Astrocyte (in vitro differentiated cells and primary cell): ENCODE results near the gene HERPUD1. TPM values are rescaled to one million over a fixed set of nuclear protein-coding genes. Genes with fewer than 3 reads are reported as not detected.
A peak's percentile ranks its signal among the peaks of the same experiment; 100 is the strongest.

Experiments used
- DNase-seq: peaks from one replicate; pipeline ENCODE4 v3.0.0-alpha.2; 2010; ENCODE audit warnings: low read depth
- FAIRE-seq: peaks from 2 replicates; lab custom pipeline; 2011; peaks lifted over from hg19 to GRCh38; lab: Jason Lieb, UNC
- H2AFZ ChIP-seq: 2 replicates; pipeline ENCODE4 v1.6.0; 2012; ENCODE audit warnings: low read depth, low read length, inconsistent platforms
- H3K27ac ChIP-seq: 2 replicates; pipeline ENCODE4 v1.5.1; 2011; ENCODE audit warnings: low read depth, low read length, inconsistent platforms
- H3K27me3 ChIP-seq: 2 replicates; pipeline ENCODE4 v1.6.0; 2011; ENCODE audit warnings: low read length, inconsistent platforms; ENCODE audit not compliant: insufficient read depth
- H3K36me3 ChIP-seq: 2 replicates; pipeline ENCODE4 v1.5.1; 2011; ENCODE audit warnings: low read length, inconsistent platforms; ENCODE audit not compliant: insufficient read depth
- H3K4me1 ChIP-seq: 2 replicates; pipeline ENCODE4 v1.5.1; 2011; ENCODE audit warnings: low read length, inconsistent platforms; ENCODE audit not compliant: insufficient read depth
- H3K4me2 ChIP-seq: 2 replicates; pipeline ENCODE4 v1.6.0; 2012; ENCODE audit warnings: low read length, inconsistent platforms
- H3K4me3 ChIP-seq: 2 replicates; pipeline ENCODE4 v1.5.1; 2011; ENCODE audit warnings: low read depth, mild to moderate bottlenecking, low read length, inconsistent platforms; ENCODE audit not compliant: insufficient read depth
- H3K79me2 ChIP-seq: 2 replicates; pipeline ENCODE4 v1.6.0; 2012; ENCODE audit warnings: mild to moderate bottlenecking, low read length, inconsistent platforms; ENCODE audit not compliant: insufficient read depth
- H3K9ac ChIP-seq: 2 replicates; pipeline ENCODE4 v1.6.0; 2012; ENCODE audit warnings: mild to moderate bottlenecking, low read length, inconsistent platforms
- H3K9me3 ChIP-seq: 2 replicates; pipeline ENCODE4 v1.5.1; 2012; ENCODE audit warnings: low read depth, mild to moderate bottlenecking, low read length, inconsistent platforms; ENCODE audit not compliant: insufficient read depth
- H4K20me1 ChIP-seq: 2 replicates; pipeline ENCODE4 v1.6.0; 2012; ENCODE audit warnings: low read length, inconsistent platforms; ENCODE audit not compliant: insufficient read depth
- H3K27ac Mint-ChIP-seq: one replicate; pipeline ENCODE4 v1.8.0; 2021; ENCODE audit warnings: mild to moderate bottlenecking, mixed read lengths; ENCODE audit not compliant: unreplicated experiment
- H3K27me3 Mint-ChIP-seq: one replicate; pipeline ENCODE4 v1.8.0; 2021; ENCODE audit warnings: low read depth, mixed read lengths; ENCODE audit not compliant: unreplicated experiment
- H3K36me3 Mint-ChIP-seq: one replicate; pipeline ENCODE4 v1.8.0; 2021; ENCODE audit warnings: low read depth, mixed read lengths; ENCODE audit not compliant: unreplicated experiment
- H3K4me1 Mint-ChIP-seq: one replicate; pipeline ENCODE4 v1.8.0; 2021; ENCODE audit warnings: low read depth, mixed read lengths; ENCODE audit not compliant: unreplicated experiment
- H3K4me3 Mint-ChIP-seq: one replicate; pipeline ENCODE4 v1.8.0; 2021; ENCODE audit warnings: mild to moderate bottlenecking, moderate library complexity, mixed read lengths; ENCODE audit not compliant: unreplicated experiment
- H3K9me3 Mint-ChIP-seq: one replicate; pipeline ENCODE4 v1.8.0; 2021; ENCODE audit warnings: mild to moderate bottlenecking, mixed read lengths; ENCODE audit not compliant: unreplicated experiment
- CTCF ChIP-seq: IDR thresholded peaks from 2 replicates; pipeline ENCODE4 v1.5.1; 2011; ENCODE audit warnings: low read depth, mild to moderate bottlenecking, inconsistent platforms, low read length, moderate library complexity; ENCODE audit not compliant: insufficient read depth
- EZH2 ChIP-seq: IDR thresholded peaks from 2 replicates; pipeline ENCODE4 v1.6.1; 2012; ENCODE audit warnings: mild to moderate bottlenecking, low read length, inconsistent platforms; ENCODE audit not compliant: insufficient read depth
- total RNA-seq: library from RNA; stranded (reverse); gene quantifications from 2 replicates; pipeline ENCODE4 v1.2.1, GENCODE V29; 2021

The HERPUD1 gene
- total RNA-seq, 1 donor from 2014 or later = 234 TPM

- H3K27me3 Mint-ChIP-seq = peaks cover 27% of the 10 kb centered on the region
- H3K36me3 Mint-ChIP-seq = peaks cover 2% of the 10 kb centered on the region
- Histone ChIP-seq H2AFZ (no peak overlapping the region), H3K79me2 (no peaks in the 10 kb centered on the region), H3K36me3 (no peaks in the 10 kb centered on the region), H3K9ac (no peak overlapping the region), H3K27me3 (no peaks in the 10 kb centered on the region), H3K4me3 (no peak overlapping the region), H4K20me1 (no peaks in the 10 kb centered on the region), H3K27ac (no peak overlapping the region), H3K9me3 (no peaks in the 10 kb centered on the region), H3K4me1 (peaks cover 4% of the 10 kb centered on the region), H3K4me2 (no peak overlapping the region)
- H3K9me3 Mint-ChIP-seq = peaks cover 3% of the 10 kb centered on the region
- FAIRE-seq (no peak), DNase-seq (no peak)
- no peak overlapping the region for H3K27ac Mint-ChIP-seq
- no peak overlapping the region for H3K4me3 Mint-ChIP-seq
- no peak for TF ChIP-seq EZH2
- peaks cover 3% of the 10 kb centered on the region for H3K4me1 Mint-ChIP-seq
Observed at GRCh38 chr16:56970934-56971767, 39.2 kb downstream of the HERPUD1 start.

DNA sequence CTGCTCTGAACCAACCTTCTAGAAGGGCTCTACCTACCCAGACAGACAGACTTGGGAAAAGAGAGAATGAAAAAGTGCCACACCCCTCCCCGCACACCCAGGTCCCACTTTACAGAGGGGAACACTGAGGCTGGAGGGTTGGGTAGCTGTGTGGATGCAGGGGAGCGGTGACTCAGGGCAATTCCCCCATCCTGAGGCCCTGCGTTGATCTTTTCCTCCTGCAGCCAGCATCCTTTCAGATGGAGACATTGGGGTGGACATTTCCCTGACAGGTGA, 39.8 kb downstream of the HERPUD1 start:
- DNase-seq (no peak), FAIRE-seq (no peak)
- no peak overlapping the region for H3K9ac ChIP-seq
- H3K4me3 ChIP-seq = no peak overlapping the region
- H3K27ac ChIP-seq = no peak overlapping the region
- H4K20me1 ChIP-seq = no peaks in the 10 kb centered on the region
- H3K4me1 ChIP-seq = peaks cover 3% of the 10 kb centered on the region
- H3K36me3 ChIP-seq = no peaks in the 10 kb centered on the region
- no peak overlapping the region for H2AFZ ChIP-seq
- H3K36me3 Mint-ChIP-seq = peaks cover 2% of the 10 kb centered on the region
- no peak overlapping the region for H3K4me2 ChIP-seq
- TF ChIP-seq EZH2 (no peak), CTCF (no peak)
- H3K9me3 Mint-ChIP-seq = peaks cover 3% of the 10 kb centered on the region
- no peaks in the 10 kb centered on the region for H3K27me3 ChIP-seq
- no peak overlapping the region for H3K4me3 Mint-ChIP-seq
- no peaks in the 10 kb centered on the region for H3K79me2 ChIP-seq
- H3K9me3 ChIP-seq = no peaks in the 10 kb centered on the region
- no peak overlapping the region for H3K27ac Mint-ChIP-seq
- H3K4me1 Mint-ChIP-seq = no peaks in the 10 kb centered on the region
- H3K27me3 Mint-ChIP-seq = peaks cover 29% of the 10 kb centered on the region

DNA sequence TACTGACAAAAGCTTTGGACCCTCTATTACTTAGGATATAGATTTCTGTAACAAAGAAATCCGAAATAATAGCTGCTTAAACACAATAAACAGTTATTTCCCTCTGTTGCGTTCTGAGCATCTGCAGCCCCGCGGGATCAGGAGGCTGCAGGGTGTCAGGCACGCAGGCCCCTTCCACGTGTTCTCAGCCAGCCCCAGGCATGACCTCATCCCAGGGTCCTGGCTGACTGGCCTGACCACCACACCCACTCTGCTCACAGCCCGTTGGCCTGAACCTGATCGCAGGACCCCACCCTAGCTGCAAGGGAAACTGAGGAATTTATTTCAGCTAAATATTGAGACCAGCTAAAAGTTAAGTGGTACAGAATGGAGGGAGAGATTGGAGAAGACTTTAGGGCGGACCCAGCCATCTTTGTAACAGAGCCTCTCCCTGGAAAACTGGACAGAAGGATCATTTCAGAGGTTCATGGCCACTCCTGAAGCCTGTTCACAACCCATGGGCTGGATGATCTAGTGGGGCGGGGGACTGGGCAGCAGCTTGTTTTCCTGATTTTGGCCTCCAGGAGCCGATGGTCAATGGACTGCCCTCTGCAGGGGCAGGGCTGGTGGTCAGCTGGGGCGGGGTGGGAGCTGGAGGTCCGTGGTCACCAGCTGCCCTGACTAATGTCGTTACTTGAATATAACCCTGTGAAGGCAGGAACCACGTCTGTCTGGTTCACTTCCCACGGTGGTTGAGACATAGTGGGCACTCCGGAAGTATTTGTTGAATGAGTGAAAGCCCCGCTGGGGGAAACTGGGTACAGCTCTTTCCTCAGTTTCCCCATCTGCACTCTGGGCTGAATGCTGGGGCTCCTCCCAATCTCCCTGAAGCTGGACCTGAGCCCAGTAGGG, 40.7 kb downstream of the HERPUD1 start:
- Histone ChIP-seq H3K27me3 (no peaks in the 10 kb centered on the region), H3K9ac (no peak overlapping the region), H4K20me1 (no peaks in the 10 kb centered on the region), H3K27ac (no peak overlapping the region), H3K4me1 (peaks cover 3% of the 10 kb centered on the region), H3K79me2 (no peaks in the 10 kb centered on the region), H2AFZ (no peak overlapping the region), H3K36me3 (no peaks in the 10 kb centered on the region), H3K9me3 (no peaks in the 10 kb centered on the region), H3K4me2 (no peak overlapping the region), H3K4me3 (no peak overlapping the region)
- peaks cover 2% of the 10 kb centered on the region for H3K36me3 Mint-ChIP-seq
- peaks cover 3% of the 10 kb centered on the region for H3K9me3 Mint-ChIP-seq
- TF ChIP-seq CTCF (no peak), EZH2 (no peak)
- no peaks in the 10 kb centered on the region for H3K4me1 Mint-ChIP-seq
- H3K27ac Mint-ChIP-seq = peak overlapping the region; percentile 47
- peak overlapping the region; percentile 34 for H3K4me3 Mint-ChIP-seq
- DNase-seq (no peak), FAIRE-seq (no peak)
- H3K27me3 Mint-ChIP-seq = peaks cover 29% of the 10 kb centered on the region
